Erythroblast (primary cell): ENCODE measurements around the gene SIPA1L3.

ENCODE experiments used
- DNase-seq, 2 experiments: peaks; one replicate each; lab custom pipeline; 2025; lab: John Stamatoyannopoulos, UW
- GATA1 ChIP-seq: IDR thresholded peaks from 2 replicates; pipeline ENCODE4 v1.6.1; 2011; ENCODE audit warnings: low read depth, mild to moderate bottlenecking, control low read depth, low read length, moderate library complexity
- POLR2A ChIP-seq: IDR thresholded peaks from 2 replicates; pipeline ENCODE4 v1.6.1; 2011; ENCODE audit warnings: mild to moderate bottlenecking, low read length

Gene SIPA1L3

DNA sequence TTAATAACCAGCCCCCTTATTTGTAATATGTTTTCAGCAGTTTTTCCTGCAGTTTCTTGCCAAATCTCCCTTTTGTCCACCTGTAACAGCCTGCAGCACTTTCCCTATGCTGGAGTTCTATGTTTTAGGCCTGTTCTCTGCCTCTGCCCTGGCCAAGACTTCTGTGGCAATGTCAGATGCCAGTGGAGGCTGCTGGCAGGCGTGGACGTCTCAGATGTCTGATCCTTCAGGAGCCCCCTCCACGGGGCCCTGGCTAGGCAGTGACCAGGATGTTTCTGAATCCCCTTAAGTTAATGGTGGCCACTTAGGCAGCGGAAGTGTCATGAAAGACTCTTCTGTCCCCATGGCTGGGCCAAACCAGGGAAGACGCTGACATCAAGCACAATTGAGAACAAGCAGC, 40.8 kb downstream of the SIPA1L3 start:
- TF ChIP-seq POLR2A (no peak), GATA1 (no peak)

DNA sequence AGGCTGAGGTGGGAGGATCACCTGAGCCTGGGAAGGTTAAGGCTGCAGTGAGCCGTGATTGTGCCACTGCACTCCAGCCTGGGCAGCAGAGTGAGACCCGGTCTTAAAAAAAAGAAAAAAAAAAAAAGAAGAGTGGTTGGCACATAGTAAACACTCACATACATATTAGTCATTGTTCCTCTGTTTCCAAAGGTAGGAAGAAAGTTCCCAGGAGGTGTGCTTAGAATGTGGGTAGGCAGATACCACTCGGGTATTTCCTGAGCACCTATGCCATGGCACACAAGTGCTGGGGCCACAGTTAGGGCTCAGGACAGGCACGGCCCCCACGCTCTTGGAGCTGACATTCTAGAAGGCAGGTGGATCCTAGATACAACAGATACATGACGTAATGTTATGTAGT, 41.4 kb downstream of the SIPA1L3 start:
- DNase-seq: no peak
- TF ChIP-seq POLR2A: no peak

More for the DNA sequence above, 40.8 kb downstream of the SIPA1L3 start:
- no peak for DNase-seq

DNA sequence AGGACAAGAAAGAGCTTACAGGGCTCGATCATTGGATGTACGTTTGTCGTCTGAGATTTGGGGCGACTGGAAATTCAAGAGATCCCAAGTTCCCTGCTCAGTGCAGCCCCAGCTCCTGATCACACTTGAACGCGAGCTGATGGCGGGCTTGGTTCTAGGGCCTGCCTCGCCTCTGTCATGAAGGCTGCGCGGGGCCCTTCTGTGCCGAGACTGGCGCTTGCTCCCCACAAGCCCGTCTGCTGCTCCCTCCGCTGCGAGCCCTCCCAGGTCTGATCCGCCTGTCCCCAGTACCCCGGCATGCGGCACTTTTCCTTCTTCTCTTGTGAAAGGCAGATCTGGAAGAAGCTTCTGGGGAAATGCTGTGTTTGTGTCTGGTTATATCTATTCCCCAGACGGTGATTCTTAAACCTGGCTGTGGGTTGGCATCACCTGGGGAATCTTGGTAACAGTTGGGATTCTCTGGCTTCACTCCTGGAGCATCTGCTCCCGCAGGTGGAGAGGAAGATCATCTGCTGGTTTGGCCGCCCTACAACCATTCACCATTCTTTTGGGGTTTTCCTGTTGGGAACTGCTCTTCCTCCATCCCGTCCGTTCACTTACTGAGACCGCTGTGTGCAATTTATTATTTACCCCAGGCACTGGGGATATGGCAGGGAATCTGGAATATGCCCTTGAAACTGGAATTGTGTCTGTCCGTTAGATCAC, 43.6 kb downstream of the SIPA1L3 start:
- no peak for DNase-seq
- TF ChIP-seq POLR2A (no peak), GATA1 (no peak)

DNA sequence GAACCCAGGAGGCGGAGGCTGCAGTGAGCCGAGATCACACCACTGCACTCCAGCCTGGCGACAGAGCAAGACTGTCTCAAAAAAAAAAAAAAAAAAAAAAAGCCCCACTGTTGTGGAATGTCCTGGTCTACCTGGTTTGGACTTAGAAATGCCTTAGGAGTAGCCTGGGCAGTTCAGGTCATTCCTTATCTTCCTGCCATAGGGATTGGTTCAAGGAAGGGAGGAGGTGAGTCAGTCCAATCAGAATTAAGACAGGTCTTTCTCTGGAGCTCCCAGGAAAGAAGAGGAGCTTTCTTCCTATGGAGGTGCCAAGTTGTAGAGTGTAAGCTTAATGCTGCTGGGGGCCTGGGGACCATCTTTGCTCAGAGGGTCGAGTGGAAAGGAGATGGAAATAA, 44.8 kb downstream of the SIPA1L3 start:
- DNase-seq: no peak
- no peak for TF ChIP-seq POLR2A
- no peak for TF ChIP-seq GATA1

DNA sequence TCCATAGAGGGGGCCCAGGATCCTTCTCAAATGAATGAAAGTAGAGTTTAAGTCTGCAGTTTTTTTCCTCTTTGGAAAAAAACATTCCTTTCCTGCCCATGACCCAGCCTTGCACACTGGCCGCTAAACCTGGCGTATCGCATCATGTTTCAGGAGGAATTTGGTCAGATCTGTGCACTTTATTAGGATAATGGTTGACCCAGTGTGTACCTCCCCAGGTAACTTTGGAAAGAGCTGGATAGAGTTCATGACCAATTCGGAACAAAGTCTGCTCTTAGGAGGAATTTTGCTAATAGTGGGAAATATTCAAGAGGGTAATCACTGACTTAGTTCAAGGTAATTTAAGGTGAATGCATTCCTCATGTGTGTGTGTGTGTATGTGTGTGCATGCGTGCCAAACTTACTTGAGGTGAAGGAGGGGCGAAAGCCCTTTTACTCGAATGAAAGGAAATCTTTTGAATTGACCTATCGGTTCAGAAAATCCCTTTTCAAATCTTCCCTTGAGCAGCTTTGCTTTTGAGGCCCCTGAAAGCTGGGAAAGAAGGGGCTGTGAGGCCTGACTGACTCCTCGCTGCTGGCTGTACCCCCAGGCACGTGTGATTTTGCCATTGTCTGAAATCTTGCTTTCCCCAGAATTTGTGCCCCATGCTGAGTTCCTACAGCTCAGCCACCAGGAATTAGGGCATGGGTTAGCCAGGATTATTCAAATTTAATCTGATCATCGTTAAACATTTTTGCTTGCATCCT, 46.3 kb downstream of the SIPA1L3 start:
- DNase-seq: no peak
- no peak for TF ChIP-seq GATA1
- no peak for TF ChIP-seq POLR2A

DNA sequence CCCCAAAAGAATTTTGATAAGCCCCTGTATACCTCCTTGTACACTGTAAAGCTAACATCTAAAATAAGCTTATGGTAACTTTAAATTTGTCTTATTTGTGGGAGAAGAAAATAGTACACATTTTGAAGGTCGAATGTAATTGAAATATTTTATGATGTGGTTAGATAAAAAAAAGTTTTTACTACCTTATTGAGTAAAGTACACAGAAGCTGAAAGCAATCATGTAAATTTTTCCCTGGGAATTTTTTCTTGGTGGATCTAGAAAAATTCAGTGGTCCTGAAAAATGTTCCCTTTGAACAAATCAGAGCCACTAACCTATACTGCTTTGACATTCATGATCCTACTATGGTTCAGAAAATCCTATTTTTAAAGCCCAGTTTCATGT, 46.9 kb downstream of the SIPA1L3 start:
- TF ChIP-seq POLR2A (no peak), GATA1 (no peak)
- no peak for DNase-seq

DNA sequence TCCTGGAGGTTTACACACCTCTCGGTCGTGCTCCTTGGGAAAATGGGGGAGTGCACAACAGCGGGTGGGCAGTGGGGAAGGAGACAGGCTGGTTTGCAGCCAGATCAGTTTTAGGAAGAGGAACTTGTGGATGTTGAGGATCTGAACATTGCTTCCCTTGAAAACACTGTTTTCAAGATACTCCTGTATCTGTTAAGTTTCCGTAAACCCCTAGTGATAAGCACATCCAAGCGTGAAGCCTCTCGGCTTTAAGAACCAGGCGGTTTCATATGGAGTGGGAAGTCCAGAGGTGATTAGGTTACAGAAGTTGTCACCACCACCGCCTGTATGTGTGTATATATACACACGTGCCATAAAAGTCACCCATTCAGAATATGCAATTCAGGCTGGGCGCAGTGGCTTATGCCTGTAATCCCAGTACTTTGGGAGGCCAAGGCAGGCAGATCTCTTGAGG, 47.4 kb downstream of the SIPA1L3 start:
- TF ChIP-seq POLR2A (no peak), GATA1 (no peak)
- DNase-seq: no peak

DNA sequence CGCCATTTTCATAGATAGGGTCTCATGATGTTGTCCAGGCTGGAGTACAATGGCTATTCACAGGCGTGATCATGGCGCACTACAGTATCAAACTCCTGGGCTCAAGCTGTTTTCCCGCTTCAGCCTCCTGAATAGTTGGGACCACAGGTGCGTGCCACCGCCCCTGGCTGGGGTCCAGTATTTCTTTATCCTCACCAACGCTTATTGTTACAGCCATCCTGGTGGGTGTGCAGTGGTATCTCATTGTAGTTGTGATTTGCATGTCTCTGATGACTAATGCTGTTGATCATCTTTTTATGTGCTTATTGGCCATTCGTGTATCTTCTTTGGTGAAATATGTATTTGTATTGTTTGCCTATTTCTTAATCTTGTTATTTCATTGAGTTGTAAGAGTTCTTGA, 49.0 kb downstream of the SIPA1L3 start:
- DNase-seq: no peak
- no peak for TF ChIP-seq POLR2A
- no peak for TF ChIP-seq GATA1

DNA sequence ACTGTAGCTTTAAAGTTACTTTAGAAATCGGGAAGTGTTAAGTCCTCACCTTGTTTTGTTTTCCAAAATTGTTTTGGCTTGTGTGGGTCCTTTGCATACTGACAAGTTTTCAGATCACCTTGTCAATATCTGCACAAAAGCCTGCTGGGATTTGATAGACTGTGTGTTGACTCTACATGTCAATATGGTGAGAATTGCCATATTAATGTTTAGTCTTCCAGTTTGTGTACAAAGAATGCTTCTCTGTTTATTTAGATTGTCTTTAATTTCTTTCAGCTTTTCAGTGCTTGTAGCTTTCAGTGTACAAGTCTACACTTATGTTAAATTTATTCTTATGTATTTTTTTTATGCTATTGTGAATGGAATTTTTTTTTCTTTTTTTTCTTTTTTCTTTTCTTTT, 50.2 kb downstream of the SIPA1L3 start:
- no peak for TF ChIP-seq GATA1
- no peak for TF ChIP-seq POLR2A
- DNase-seq: no peak

DNA sequence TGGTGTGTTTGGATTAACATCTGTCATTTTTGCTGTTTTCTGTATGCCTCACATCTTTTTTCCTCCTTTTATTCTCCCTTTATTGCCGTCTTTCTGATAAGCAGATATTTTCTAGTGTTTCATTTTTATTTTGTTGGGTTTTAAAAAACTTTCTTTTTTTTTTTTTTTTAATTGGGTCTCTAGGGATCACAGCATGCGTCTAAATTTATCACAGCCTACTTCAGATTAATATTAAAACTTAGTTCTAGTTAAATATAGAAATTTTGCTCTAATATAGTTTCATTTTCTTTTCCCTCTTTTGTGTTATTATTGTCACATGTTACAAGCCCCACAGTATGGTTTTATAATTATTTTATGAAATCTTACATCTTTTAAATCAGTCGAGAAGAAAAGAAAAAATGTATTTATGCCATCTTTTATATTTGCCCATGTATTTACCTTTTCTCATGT, 52.7 kb downstream of the SIPA1L3 start:
- DNase-seq: no peak
- TF ChIP-seq GATA1 (no peak), POLR2A (no peak)

DNA sequence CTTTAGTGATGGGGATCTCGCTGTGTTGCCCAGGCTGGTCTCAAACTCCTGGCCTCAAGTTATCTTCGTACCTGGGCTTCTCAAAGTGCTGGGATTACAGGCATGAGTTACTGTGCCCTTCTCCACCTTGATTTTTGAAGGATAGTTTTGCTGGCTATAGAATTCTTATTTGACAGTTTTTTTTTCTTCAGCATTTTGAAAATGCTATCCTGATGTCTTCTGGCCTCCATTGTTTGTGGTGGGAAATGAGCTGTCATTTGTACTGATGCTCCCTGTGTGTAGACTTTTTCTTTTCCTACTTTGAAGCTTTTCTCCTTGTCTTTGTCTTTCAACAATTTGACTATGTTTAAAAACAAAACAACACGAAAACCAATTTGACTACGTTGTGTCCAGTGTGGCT, 54.2 kb downstream of the SIPA1L3 start:
- TF ChIP-seq GATA1 (no peak), POLR2A (no peak)
- no peak for DNase-seq

DNA sequence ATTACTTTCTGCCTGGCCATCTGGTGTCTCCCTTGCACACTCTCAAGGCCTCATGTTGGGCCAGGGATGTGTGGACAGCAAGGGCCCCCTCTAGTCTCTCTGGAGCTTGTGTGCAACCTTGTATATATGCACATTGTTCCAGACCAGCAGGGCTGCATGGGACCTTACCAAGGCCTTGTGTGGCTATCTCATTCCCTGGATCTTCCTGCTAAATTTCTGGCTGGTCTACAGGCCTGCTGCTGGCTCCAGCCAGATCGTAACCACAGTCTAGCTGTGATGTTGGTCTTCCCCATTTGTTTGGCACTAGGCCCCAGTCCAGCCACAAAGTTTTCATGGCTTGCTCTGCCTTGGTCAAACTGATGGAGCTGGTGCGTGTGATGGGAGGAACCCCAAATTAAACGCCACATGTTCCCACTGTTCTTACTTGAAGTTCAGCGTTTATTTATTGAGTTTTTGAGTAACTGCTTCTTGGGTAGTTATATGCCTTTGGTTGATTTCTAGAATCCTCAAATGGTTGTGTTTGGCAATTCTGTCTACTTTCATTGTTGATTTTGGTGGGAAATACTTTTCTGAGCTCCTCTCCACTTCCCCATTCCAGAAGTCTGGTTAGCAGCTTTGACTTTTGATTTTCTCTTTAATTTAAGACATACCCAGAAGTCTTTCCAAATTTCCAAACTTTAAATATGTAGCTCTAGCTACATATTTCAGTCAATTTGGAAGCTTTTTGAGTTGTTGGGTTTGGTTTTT, 56.4 kb downstream of the SIPA1L3 start:
- no peak for TF ChIP-seq POLR2A
- TF ChIP-seq GATA1: no peak
- DNase-seq: no peak

DNA sequence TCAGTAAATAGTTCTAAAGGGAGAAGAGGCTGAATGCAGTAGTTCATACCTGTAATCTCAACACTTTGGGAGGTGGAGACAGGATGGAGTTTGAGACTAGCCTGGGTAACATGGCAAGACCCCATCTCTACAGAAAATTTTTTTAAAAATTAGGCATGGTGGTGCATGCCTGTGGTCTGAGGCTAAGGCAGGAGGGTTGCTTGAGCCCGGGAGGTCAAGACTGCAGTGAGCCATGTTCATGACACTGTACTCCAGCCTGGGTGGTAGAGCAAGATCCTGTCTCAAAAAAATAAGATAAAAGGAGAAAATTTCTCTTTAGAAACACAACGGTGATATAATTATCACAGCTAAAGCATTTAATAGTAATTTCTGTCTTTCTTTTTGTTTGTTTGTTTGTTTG, 57.1 kb downstream of the SIPA1L3 start:
- TF ChIP-seq GATA1: no peak
- no peak for TF ChIP-seq POLR2A

DNA sequence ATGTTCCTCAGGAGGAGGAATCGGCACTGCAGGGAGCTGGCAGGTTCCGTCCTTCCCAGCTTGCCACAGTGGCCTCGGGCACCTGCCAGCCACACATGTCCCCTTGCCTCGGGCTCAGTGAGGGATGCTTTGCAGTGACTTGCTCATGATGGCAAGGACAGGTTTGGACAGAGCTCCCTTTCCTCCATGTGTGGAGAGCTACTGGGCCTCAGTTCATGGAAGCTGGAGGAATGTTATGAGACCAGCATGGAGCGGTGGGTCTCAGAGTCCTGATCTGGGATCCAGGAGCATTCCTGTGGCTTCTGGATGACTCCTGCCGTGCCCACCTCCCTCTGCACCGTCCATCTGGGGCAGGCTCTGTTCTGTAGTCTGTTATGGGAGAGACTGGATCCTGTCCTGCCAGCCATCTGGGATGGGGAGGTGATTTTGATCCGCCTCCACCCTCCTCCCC, 59.2 kb downstream of the SIPA1L3 start:
- no peak for DNase-seq
- no peak for TF ChIP-seq GATA1

More for the DNA sequence above, 57.1 kb downstream of the SIPA1L3 start:
- no peak for DNase-seq
